Calu3 (cell line): ENCODE data around the gene BCAS3. TPM values are rescaled to one million over a fixed set of nuclear protein-coding genes. Genes with fewer than 3 reads are reported as not detected.

Experiments used
- BruUV-seq: library from RNA; stranded (reverse); fragments of 400-500 nt; replicated peaks from 2 replicates; lab custom pipeline; 2021; lab: Mats Ljungman, UMichigan
- CTCF ChIA-PET: fragments of 300-600 bp; sonication (Branson Sonifier 250); formaldehyde crosslinking; loops from one replicate; lab custom pipeline; 2022; ENCODE audit warnings: antibody characterized with exemption; lab: Charles Lee
- DNase-seq: peaks from one replicate; pipeline ENCODE4 v3.0.0; 2022
- H3K27ac Mint-ChIP-seq: one replicate; pipeline ENCODE4 v1.8.0; 2022; ENCODE audit warnings: mixed read lengths; ENCODE audit not compliant: unreplicated experiment
- H3K27me3 Mint-ChIP-seq: one replicate; pipeline ENCODE4 v1.8.0; 2022; ENCODE audit warnings: mixed read lengths; ENCODE audit not compliant: unreplicated experiment
- H3K36me3 Mint-ChIP-seq: one replicate; pipeline ENCODE4 v1.8.0; 2022; ENCODE audit warnings: mild to moderate bottlenecking, moderate library complexity, mixed read lengths; ENCODE audit not compliant: insufficient read depth, unreplicated experiment
- H3K4me1 Mint-ChIP-seq: one replicate; pipeline ENCODE4 v1.8.0; 2022; ENCODE audit warnings: mild to moderate bottlenecking, low read depth, mixed read lengths; ENCODE audit not compliant: unreplicated experiment
- H3K4me3 Mint-ChIP-seq: one replicate; pipeline ENCODE4 v1.8.0; 2022; ENCODE audit warnings: mild to moderate bottlenecking, low read depth, moderate library complexity, mixed read lengths; ENCODE audit not compliant: unreplicated experiment
- H3K9me3 Mint-ChIP-seq: one replicate; pipeline ENCODE4 v1.8.0; 2022; ENCODE audit warnings: low read depth, mixed read lengths; ENCODE audit not compliant: unreplicated experiment
- CTCF ChIP-seq: fragments of 200-600 bp; IDR thresholded peaks from one replicate; pipeline ENCODE4 v1.8.0; 2022; ENCODE audit warnings: antibody characterized with exemption; ENCODE audit not compliant: unreplicated experiment
- intact Hi-C: fragments of 100-400 bp; cut with micrococcal nuclease; formaldehyde crosslinking; loops from one replicate; pipeline ENCODE4 v1.10.0; 2022; ENCODE audit not compliant: unreplicated experiment
- total RNA-seq: library from RNA; stranded (reverse); gene quantifications from 2 replicates; pipeline ENCODE4 v1.2.3, GENCODE V29; 2022

The BCAS3 gene
- total RNA-seq, 1 experiment from 2014 or later: 10.9 TPM

DNA sequence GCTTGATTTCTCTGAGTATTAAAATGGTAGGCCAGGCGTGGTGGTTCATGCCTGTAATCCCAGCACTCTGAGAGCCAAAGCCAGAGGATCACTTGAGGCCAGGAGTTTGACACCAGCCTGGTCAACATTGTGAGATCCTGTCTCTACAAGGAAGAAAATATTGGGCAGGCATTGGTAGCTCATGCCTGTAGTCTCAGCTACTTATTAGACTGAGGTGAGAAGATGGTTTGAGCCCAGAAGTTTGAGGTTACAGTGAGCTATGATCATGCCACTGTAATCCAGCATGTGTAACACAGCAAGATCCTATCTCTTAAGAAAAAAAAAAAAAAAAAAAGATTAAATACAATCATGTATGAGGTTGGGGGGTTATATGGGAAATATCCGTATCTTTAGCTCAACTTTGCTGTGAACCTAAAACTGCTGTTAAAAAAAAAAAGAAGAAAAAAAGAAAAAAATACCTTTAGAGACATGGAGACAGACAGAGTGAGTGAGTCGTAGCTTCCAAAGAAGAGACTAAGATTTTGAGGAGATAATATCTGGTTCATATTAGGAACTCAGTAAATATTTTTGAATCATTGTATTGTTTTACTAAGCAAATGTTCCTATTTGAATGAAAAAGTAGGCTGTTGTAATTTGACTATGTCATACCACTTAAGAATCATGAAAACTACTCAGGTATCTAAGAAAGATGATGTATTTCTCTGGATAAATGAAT lies 396.3 kb downstream of the BCAS3 start:
- CTCF ChIA-PET: interaction anchor here (0.7 kb wide), 1 partner anchor 548 kb away, joined by 3 read pairs; no protein-coding TSS in a partner anchor
- no peak for TF ChIP-seq CTCF
- no peak for DNase-seq

DNA sequence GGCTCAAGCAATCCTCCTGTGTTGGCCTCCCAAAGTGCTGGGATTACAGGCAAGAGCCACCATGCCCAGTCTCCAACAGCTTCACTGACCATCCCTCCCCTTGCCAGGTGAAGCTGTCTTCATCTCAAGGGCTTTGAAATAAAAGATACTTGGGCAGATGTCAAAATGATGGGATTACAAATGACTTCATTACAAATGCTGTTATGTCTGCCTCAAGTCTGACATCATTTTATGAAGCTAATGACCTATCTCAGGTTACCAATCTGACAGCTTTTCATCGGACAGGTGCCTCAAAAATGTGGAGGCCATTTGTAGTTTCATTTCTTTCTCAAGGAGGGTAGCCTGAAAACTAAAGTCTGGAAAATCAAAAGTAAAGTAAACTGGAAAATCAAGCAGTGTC lies 398.3 kb downstream of the BCAS3 start:
- Mint-ChIP-seq H3K27ac (no peak overlapping the region), H3K4me1 (no peaks in the 10 kb centered on the region), H3K4me3 (no peak overlapping the region), H3K9me3 (no peaks in the 10 kb centered on the region), H3K36me3 (no peaks in the 10 kb centered on the region), H3K27me3 (no peaks in the 10 kb centered on the region)
- CTCF ChIA-PET: no interaction called here
- no peak for TF ChIP-seq CTCF
- DNase-seq: no peak
- intact Hi-C loops: no loop called here
- BruUV-seq: no TSS peak

More for the DNA sequence above, 396.3 kb downstream of the BCAS3 start:
- BruUV-seq: no TSS peak
- Mint-ChIP-seq H3K4me3 (no peak overlapping the region), H3K4me1 (no peaks in the 10 kb centered on the region), H3K27me3 (no peaks in the 10 kb centered on the region), H3K36me3 (no peaks in the 10 kb centered on the region), H3K9me3 (no peaks in the 10 kb centered on the region), H3K27ac (no peak overlapping the region)
- intact Hi-C loops: no loop called here

DNA sequence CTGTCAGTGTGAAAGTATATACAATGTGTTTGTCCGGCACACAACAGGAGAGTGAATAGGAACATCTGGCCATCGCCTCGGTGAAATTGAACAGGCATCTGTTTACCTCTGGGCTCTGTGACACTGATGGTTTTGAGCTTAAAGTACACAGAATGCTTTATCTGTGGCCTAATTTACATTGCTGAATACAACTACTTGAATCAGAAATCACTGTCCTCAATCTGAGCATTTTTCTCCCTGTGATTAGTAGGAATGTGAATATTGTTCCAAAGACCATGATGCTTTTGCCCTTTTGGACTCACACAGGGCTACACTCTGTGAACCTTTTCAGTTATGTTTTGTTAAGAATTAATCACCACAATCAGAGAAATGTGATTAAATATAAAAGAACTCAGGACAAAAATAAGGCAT lies 399.0 kb downstream of the BCAS3 start:
- H3K27me3 Mint-ChIP-seq: no peaks in the 10 kb centered on the region
- BruUV-seq: no TSS peak
- TF ChIP-seq CTCF: no peak
- no peaks in the 10 kb centered on the region for H3K4me1 Mint-ChIP-seq
- CTCF ChIA-PET: no interaction called here
- no peak overlapping the region for H3K4me3 Mint-ChIP-seq
- DNase-seq: no peak
- H3K36me3 Mint-ChIP-seq: no peaks in the 10 kb centered on the region
- no peak overlapping the region for H3K27ac Mint-ChIP-seq
- intact Hi-C loops: no loop called here
- no peaks in the 10 kb centered on the region for H3K9me3 Mint-ChIP-seq

DNA sequence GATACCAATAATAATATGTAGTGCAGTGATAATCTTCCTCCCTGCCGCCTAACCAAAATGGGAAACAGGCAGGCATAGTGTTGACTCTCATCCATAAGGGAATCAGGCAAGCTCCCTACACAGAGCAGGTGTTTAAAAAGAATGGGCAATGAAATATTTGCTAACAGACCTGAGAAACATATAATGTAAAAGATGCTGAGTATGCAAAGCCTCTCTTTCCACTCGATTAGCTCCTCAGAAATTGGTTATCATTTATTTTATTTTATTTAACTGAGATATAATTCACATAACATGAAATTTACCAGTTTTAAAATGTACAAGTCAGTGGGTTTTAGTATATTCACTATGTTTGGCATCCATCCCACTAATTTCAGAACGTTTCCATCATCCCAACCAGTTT lies 404.3 kb downstream of the BCAS3 start:
- Mint-ChIP-seq H3K36me3 (no peaks in the 10 kb centered on the region), H3K27ac (no peak overlapping the region), H3K4me1 (no peaks in the 10 kb centered on the region), H3K27me3 (no peaks in the 10 kb centered on the region), H3K9me3 (no peaks in the 10 kb centered on the region), H3K4me3 (no peak overlapping the region)
- CTCF ChIA-PET: no interaction called here
- TF ChIP-seq CTCF: no peak
- no peak for DNase-seq
- intact Hi-C loops: no loop called here
- BruUV-seq: no TSS peak
